Measurements from ENCODE around the gene DGKG. TPM values are rescaled to one million over a fixed set of nuclear protein-coding genes. Genes with fewer than 3 reads are reported as not detected.

The DGKG gene
- total and polyA plus RNA-seq, 12 donors = 7.2 to 75.7 (median 41.4) TPM

- Histone ChIP-seq H3K9me3 (no peaks in the 10 kb centered on the region), H3K4me1 (peaks cover 0 to 41% (median 14%) of the 10 kb centered on the region in 9 donors), H3K27me3 (peaks cover 0 to 8% (median 5%) of the 10 kb centered on the region in 7 donors), H3K27ac (peak overlapping the region in 1 of 10 donors; percentile 6), H3K36me3 (no peaks in the 10 kb centered on the region), H3K4me3 (no peak overlapping the region)
- DNase-seq (peak in 1 of 2 donors; percentile 13), ATAC-seq (peak in 5 of 8 donors; percentile 23 to 65 (median 38))
- intact Hi-C loops (cut with DNase I) = loop anchor here in 1 of 10 donors (5.0 kb wide), 1 partner anchor 34 kb away; no protein-coding TSS in a partner anchor
- TF ChIP-seq CTCF (IDR thresholded peaks at IDR 0.05) = no peak
- 60 to 61% methylated on average over 5 of the region's 5 CpGs for WGBS, 2 donors
Observed at GRCh38 chr3:186356152-186356551, 5.9 kb downstream of the DGKG start.

- TF ChIP-seq CTCF (IDR thresholded peaks at IDR 0.05) = no peak
- intact Hi-C loops (cut with DNase I) = no loop called here
- no peak overlapping the region for H3K4me3 ChIP-seq
- 57 to 65% methylated on average over 5 of the region's 5 CpGs for WGBS, 2 donors
- H3K9me3 ChIP-seq = no peaks in the 10 kb centered on the region
- H3K27me3 ChIP-seq = no peaks in the 10 kb centered on the region
- H3K4me1 ChIP-seq = peaks cover 0 to 28% (median 10%) of the 10 kb centered on the region in 9 donors
- DNase-seq (no peak), ATAC-seq (no peak)
- H3K36me3 ChIP-seq = no peaks in the 10 kb centered on the region
- no peak overlapping the region for H3K27ac ChIP-seq
Observed at GRCh38 chr3:186354100-186354499, 7.9 kb downstream of the DGKG start.

- intact Hi-C loops (cut with DNase I) = no loop called here
- WGBS, 2 donors = 82 to 90% methylated on average over 4 of the region's 4 CpGs
- Histone ChIP-seq H3K27me3 (no peaks in the 10 kb centered on the region), H3K4me1 (peaks cover 0 to 21% (median 4%) of the 10 kb centered on the region in 9 donors), H3K27ac (no peak overlapping the region), H3K9me3 (no peaks in the 10 kb centered on the region), H3K4me3 (no peak overlapping the region), H3K36me3 (no peaks in the 10 kb centered on the region)
- DNase-seq (no peak), ATAC-seq (no peak)
- TF ChIP-seq CTCF (IDR thresholded peaks at IDR 0.05) = no peak
Observed at GRCh38 chr3:186352369-186352768, 9.7 kb downstream of the DGKG start.

GRCh38 chr3:186342197-186342596 lies 19.8 kb downstream of the DGKG start:
- intact Hi-C loops (cut with DNase I) = no loop called here
- Histone ChIP-seq H3K4me1 (peaks cover 0 to 38% (median 2%) of the 10 kb centered on the region in 9 donors), H3K36me3 (no peaks in the 10 kb centered on the region), H3K4me3 (no peak overlapping the region), H3K27me3 (no peaks in the 10 kb centered on the region), H3K9me3 (peaks cover 0 to 3% (median 0%) of the 10 kb centered on the region in 11 donors), H3K27ac (peak overlapping the region in 1 of 10 donors; percentile 0)
- WGBS, 2 donors = 62 to 69% methylated on average over 5 of the region's 5 CpGs
- TF ChIP-seq CTCF (IDR thresholded peaks at IDR 0.05) = no peak
- DNase-seq = no peak
- peak in 4 of 8 donors; percentile 28 to 63 (median 44) for ATAC-seq

Data from heart right ventricle (tissue), 16 donors.